HCT116 (cell line): ENCODE data around the gene SDK2.

ENCODE experiments used
- CEBPB ChIP-seq: IDR thresholded peaks from 2 replicates; pipeline ENCODE4 v1.6.1; 2012; ENCODE audit warnings: low read depth
- ELF1 ChIP-seq: IDR thresholded peaks from 2 replicates; pipeline ENCODE4 v1.6.1; 2012; ENCODE audit warnings: low read depth, borderline replicate concordance
- EZH2 ChIP-seq: fragments of 200-600 bp; sonication (generic); IDR thresholded peaks from 2 replicates; pipeline ENCODE4 v1.6.1; 2017; ENCODE audit warnings: antibody characterized with exemption, mixed run types
- POLR2A ChIP-seq: IDR thresholded peaks from 2 replicates; pipeline ENCODE4 v1.7.0; 2011; ENCODE audit warnings: borderline replicate concordance; ENCODE audit not compliant: insufficient read depth, insufficient read length; ENCODE audit errors: extremely low read depth
- SP1 ChIP-seq: IDR thresholded peaks from 2 replicates; pipeline ENCODE4 v1.6.1; 2012; ENCODE audit warnings: low read depth
- SRF ChIP-seq: IDR thresholded peaks from 2 replicates; pipeline ENCODE4 v1.6.1; 2012; ENCODE audit warnings: low read depth
- TF ChIP-seq, protein P1 (sequence below), 3 experiments: fragments of 200-600 bp in 1 of 3; sonication (generic) in 1 of 3; IDR thresholded peaks in 2 of 3; conservative IDR thresholded peaks in 1 of 3; 2 replicates each; pipeline ENCODE4 v1.5.1; 2012 to 2017; ENCODE audit warnings: low read depth in 2 of 3, low read length in 2 of 3, antibody characterized with exemption in 1 of 3, borderline replicate concordance in 1 of 3, control low read depth in 1 of 3, mild to moderate bottlenecking in 1 of 3, mixed read lengths in 1 of 3, mixed run types in 1 of 3, moderate library complexity in 1 of 3; ENCODE audit not compliant: insufficient read depth in 1 of 3
- TF ChIP-seq, protein P2 (sequence below): IDR thresholded peaks from 2 replicates; pipeline ENCODE4 v1.6.1; 2012; ENCODE audit warnings: low read depth

DNA sequence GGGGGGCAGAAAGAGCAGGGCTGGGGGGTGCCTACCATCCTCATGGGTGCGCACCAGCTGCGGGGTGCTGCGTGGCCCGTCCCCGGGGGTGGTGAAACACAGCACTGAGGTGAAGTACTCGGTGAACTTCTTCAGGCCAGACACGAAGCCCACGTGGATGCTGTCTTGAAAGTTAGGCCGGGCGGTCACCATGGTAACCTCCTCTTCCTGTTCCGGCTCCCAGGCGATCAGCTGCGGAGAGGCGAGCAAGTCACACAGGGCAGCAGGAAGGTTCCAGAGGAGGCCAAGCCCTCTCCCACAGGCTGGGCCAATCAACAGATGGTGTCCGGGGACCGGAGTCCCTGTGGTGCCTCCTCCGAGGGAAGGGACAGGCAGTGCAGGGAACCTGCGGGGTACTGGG is 242.3 kb downstream of the SDK2 start:
- TF ChIP-seq POLR2A (no peak), CEBPB (no peak), EZH2 (no peak), SP1 (no peak), SRF (no peak), ELF1 (no peak)
- TF ChIP-seq, protein P1, sequence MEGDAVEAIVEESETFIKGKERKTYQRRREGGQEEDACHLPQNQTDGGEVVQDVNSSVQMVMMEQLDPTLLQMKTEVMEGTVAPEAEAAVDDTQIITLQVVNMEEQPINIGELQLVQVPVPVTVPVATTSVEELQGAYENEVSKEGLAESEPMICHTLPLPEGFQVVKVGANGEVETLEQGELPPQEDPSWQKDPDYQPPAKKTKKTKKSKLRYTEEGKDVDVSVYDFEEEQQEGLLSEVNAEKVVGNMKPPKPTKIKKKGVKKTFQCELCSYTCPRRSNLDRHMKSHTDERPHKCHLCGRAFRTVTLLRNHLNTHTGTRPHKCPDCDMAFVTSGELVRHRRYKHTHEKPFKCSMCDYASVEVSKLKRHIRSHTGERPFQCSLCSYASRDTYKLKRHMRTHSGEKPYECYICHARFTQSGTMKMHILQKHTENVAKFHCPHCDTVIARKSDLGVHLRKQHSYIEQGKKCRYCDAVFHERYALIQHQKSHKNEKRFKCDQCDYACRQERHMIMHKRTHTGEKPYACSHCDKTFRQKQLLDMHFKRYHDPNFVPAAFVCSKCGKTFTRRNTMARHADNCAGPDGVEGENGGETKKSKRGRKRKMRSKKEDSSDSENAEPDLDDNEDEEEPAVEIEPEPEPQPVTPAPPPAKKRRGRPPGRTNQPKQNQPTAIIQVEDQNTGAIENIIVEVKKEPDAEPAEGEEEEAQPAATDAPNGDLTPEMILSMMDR (IDR thresholded peaks at IDR 0.05 in 2 of 3, conservative IDR thresholded peaks at IDR 0.05 in 1 of 3; ENCODE audit: borderline replicate concordance in 1 of 3, insufficient read depth in 1 of 3, low read depth in 2 of 3, low read length in 2 of 3), result no peak
- TF ChIP-seq, protein P2, sequence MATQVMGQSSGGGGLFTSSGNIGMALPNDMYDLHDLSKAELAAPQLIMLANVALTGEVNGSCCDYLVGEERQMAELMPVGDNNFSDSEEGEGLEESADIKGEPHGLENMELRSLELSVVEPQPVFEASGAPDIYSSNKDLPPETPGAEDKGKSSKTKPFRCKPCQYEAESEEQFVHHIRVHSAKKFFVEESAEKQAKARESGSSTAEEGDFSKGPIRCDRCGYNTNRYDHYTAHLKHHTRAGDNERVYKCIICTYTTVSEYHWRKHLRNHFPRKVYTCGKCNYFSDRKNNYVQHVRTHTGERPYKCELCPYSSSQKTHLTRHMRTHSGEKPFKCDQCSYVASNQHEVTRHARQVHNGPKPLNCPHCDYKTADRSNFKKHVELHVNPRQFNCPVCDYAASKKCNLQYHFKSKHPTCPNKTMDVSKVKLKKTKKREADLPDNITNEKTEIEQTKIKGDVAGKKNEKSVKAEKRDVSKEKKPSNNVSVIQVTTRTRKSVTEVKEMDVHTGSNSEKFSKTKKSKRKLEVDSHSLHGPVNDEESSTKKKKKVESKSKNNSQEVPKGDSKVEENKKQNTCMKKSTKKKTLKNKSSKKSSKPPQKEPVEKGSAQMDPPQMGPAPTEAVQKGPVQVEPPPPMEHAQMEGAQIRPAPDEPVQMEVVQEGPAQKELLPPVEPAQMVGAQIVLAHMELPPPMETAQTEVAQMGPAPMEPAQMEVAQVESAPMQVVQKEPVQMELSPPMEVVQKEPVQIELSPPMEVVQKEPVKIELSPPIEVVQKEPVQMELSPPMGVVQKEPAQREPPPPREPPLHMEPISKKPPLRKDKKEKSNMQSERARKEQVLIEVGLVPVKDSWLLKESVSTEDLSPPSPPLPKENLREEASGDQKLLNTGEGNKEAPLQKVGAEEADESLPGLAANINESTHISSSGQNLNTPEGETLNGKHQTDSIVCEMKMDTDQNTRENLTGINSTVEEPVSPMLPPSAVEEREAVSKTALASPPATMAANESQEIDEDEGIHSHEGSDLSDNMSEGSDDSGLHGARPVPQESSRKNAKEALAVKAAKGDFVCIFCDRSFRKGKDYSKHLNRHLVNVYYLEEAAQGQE, result no peak
